GM12864 (cell line): Measurements from ENCODE around the gene PPEF2.
"Not testable (repeated sequence)": the region's sequence is repeated elsewhere in the genome, so short reads cannot be mapped to it uniquely, and the experiment has no call there.

Experiments
- DNase-seq: peaks from one replicate; pipeline ENCODE4 v3.0.0-alpha.2; 2011; ENCODE audit warnings: low read depth
- H3K4me3 ChIP-seq: 2 replicates; pipeline ENCODE4 v1.5.1; 2011; ENCODE audit warnings: mild to moderate bottlenecking, low read depth, low read length, control low read depth
- CTCF ChIP-seq: IDR thresholded peaks from 2 replicates; pipeline ENCODE4 v1.5.1; 2011; ENCODE audit warnings: low read depth, mild to moderate bottlenecking, moderate library complexity, low read length, control low read depth, inconsistent platforms; ENCODE audit errors: missing control alignments

PPEF2 gene

GRCh38 chr4:75848891-75849290 is 53.4 kb downstream of the PPEF2 start:
- TF ChIP-seq CTCF, result no peak
- H3K4me3 ChIP-seq, result no peak overlapping the region
- DNase-seq, result no peak

GRCh38 chr4:75848171-75848760 is 54.0 kb downstream of the PPEF2 start:
- TF ChIP-seq CTCF, result peak; percentile 64
- DNase-seq, result peak; percentile 36

GRCh38 chr4:75845992-75846391 is 56.3 kb downstream of the PPEF2 start:
- no peak overlapping the region for H3K4me3 ChIP-seq
- TF ChIP-seq CTCF, result no peak
- no peak for DNase-seq

More at GRCh38 chr4:75848171-75848760, 54.0 kb downstream of the PPEF2 start:
- not testable (repeated sequence) for H3K4me3 ChIP-seq

GRCh38 chr4:75844151-75844662 is 58.0 kb downstream of the PPEF2 start:
- H3K4me3 ChIP-seq, result no peak overlapping the region
- DNase-seq, result no peak

GRCh38 chr4:75843596-75843995 is 58.7 kb downstream of the PPEF2 start:
- no peak for TF ChIP-seq CTCF
- no peak overlapping the region for H3K4me3 ChIP-seq
- DNase-seq, result no peak

More at GRCh38 chr4:75844151-75844662, 58.0 kb downstream of the PPEF2 start:
- no peak for TF ChIP-seq CTCF

GRCh38 chr4:75841641-75842520 is 60.4 kb downstream of the PPEF2 start:
- no peak overlapping the region for H3K4me3 ChIP-seq
- DNase-seq, result no peak
- no peak for TF ChIP-seq CTCF
